Epithelial cell of esophagus (primary cell): Measurements from ENCODE around the gene DIS3L.

Source experiments
- DNase-seq: peaks from one replicate; pipeline ENCODE4 v3.0.0; 2010; ENCODE audit warnings: low read depth
- H3K4me3 ChIP-seq: 2 replicates; pipeline ENCODE4 v1.5.1; 2011; ENCODE audit warnings: mild to moderate bottlenecking, low read length, control low read depth
- CTCF ChIP-seq: IDR thresholded peaks from 2 replicates; pipeline ENCODE4 v1.5.1; 2011; ENCODE audit warnings: low read depth, mild to moderate bottlenecking, low read length, control low read depth, inconsistent platforms; ENCODE audit not compliant: insufficient read depth; ENCODE audit errors: missing control alignments

Gene DIS3L

GRCh38 chr15:66264859-66265513 lies 28.4 kb upstream of the DIS3L start:
- no peak for TF ChIP-seq CTCF
- no peak overlapping the region for H3K4me3 ChIP-seq
- no peak for DNase-seq

DNA sequence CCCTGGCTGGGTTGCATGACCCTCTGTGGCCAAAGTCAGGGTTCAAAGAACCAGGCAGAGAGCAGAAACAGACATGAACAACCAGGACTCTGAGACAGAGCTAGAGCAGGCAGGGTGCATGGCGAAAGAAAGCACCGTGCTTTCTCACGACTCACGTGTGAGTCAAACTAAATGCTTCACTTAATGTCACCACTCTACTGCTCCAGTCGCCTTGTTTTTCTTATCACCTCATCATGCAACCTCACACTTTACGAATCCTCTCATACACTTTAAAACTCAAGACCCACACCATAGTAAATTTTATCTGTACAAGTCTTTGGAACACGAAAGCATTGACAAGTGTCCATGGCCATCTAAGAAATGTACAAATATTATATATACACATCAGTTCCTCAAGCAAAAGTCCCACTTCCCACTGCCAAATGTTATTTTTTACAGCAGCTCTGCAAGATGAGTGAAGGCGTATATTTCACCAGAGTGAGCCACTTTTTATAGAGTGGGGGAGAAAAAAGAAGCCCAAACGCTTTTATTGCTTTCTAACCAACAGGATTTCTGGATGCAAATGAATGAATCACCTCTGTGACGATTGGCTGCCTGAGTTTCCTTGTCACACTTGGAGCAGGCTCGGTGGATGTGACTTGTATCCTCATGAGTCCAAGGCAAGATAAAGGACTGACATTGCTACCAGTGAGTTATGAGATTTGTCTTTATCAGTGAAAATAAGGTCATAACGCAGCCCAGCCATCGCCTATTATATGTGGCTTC lies 23.9 kb upstream of the DIS3L start:
- peak; percentile 71 for DNase-seq
- no peak overlapping the region for H3K4me3 ChIP-seq
- TF ChIP-seq CTCF, result no peak

DNA sequence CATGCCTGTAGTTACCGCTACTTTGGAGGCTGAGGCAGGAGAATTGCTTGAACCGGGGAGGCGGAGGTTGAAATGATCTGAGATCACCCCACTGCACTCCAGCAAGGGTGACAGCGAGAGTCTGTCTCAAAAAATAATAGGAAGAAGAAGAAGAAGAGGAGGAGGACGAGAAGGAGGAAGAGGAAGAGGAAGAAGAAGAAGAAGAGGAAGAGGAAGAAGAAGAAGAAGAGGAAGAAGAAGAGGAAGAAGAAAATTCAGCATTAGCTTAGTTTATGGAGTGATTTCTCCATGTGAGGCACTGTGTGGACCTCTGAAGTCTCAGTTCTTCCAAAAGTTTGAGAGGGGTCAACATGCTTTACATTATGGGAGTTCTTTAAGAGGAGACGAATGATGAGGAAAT lies 22.4 kb upstream of the DIS3L start:
- no peak for TF ChIP-seq CTCF

DNA sequence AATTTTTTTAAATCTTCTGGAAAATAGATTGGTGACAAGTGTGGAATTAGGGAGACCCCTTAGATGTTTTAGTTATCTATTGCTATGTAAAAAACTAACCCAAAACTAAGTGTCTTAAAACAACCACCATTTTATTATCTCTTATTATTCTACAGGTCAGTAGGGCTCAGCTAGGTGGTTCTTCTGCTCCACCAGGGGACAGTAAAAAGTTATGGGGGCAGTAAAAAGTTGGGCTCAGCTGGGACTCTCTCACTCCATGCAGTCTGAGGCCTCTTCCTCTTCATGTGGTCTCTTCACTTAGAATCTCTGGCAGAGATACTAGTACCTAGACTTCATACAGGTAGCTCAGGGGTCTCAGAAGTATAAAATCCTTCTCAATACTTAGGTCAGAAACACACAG lies 18.0 kb upstream of the DIS3L start:
- H3K4me3 ChIP-seq, result no peak overlapping the region
- no peak for TF ChIP-seq CTCF
- DNase-seq, result no peak

More for the DNA sequence above, 22.4 kb upstream of the DIS3L start:
- DNase-seq, result no peak
- no peak overlapping the region for H3K4me3 ChIP-seq

DNA sequence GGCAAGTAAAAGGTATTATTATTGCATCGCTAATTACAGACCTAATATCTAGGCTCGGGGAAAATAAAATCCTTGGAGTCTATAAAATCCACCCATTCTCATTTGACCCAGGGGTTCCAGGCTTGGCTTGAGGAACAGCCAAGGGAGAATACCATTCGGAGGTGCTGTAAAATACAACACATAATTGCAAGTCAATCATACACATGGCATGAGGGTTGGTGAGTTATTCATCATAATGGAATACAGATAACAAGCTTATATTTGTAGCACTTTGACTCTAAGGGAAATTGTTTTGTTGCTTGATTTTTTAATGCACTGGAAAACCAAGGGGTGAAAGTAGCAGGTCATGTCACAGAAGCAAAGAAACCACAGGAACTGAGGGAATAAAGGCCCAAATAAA lies 16.8 kb upstream of the DIS3L start:
- no peak for TF ChIP-seq CTCF
- no peak overlapping the region for H3K4me3 ChIP-seq
- DNase-seq, result no peak

DNA sequence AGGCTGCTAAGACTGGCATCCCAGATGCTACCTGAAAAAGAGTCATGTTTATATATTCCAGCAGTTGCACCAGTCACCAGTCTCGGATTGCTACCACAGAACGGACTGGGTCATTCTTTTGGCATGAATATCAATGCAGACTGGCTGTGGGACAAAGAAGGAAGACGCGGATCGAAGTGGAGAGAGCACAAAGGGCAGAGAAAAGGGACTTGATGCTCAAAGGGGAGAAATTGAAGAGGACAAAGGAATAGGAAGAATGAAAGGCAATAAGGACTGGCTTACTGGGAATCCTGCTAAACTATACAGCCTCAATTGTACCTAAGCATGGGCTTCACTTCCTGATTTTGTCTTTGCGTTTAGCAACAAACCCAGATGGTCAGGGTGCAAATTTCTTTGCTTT lies 15.3 kb upstream of the DIS3L start:
- H3K4me3 ChIP-seq, result no peak overlapping the region
- no peak for TF ChIP-seq CTCF
- no peak for DNase-seq
